H9 (cell line): ENCODE data around the gene RHBDL2. TPM values are rescaled to one million over a fixed set of nuclear protein-coding genes. Genes with fewer than 3 reads are reported as not detected.

ENCODE experiments used
- DNase-seq: peaks from one replicate; pipeline ENCODE4 v3.0.0-alpha.2; 2017
- H2AFZ ChIP-seq: one replicate; pipeline ENCODE4 v1.6.1; 2013; ENCODE audit warnings: mild to moderate bottlenecking, low read length, control low read depth, moderate library complexity
- H2AK5ac ChIP-seq: 2 replicates; pipeline ENCODE4 v1.6.1; 2013; ENCODE audit warnings: low read length, control low read depth, mixed read lengths; ENCODE audit not compliant: insufficient read length
- H2BK120ac ChIP-seq: one replicate; pipeline ENCODE4 v1.6.1; 2013; ENCODE audit warnings: low read depth, mild to moderate bottlenecking, low read length, control low read depth, inconsistent platforms; ENCODE audit not compliant: poor library complexity, severe bottlenecking
- H2BK12ac ChIP-seq: 2 replicates; pipeline ENCODE4 v1.6.1; 2013; ENCODE audit warnings: low read length, control low read depth, mixed read lengths, low read depth; ENCODE audit not compliant: insufficient read length
- H2BK15ac ChIP-seq: 2 replicates; pipeline ENCODE4 v1.6.1; 2013; ENCODE audit warnings: low read depth, low read length, control low read depth
- H2BK20ac ChIP-seq: one replicate; pipeline ENCODE4 v1.6.1; 2013; ENCODE audit warnings: low read depth, mild to moderate bottlenecking, low read length, control low read depth, inconsistent platforms; ENCODE audit not compliant: poor library complexity, severe bottlenecking
- H2BK5ac ChIP-seq: 2 replicates; pipeline ENCODE4 v1.6.1; 2013; ENCODE audit warnings: low read length, control low read depth, mixed read lengths; ENCODE audit not compliant: insufficient read length
- H3K14ac ChIP-seq: 2 replicates; pipeline ENCODE4 v1.6.1; 2013; ENCODE audit warnings: low read length, control low read depth; ENCODE audit not compliant: insufficient read depth
- H3K18ac ChIP-seq: 2 replicates; pipeline ENCODE4 v1.6.1; 2013; ENCODE audit warnings: low read depth, mild to moderate bottlenecking, mixed read lengths, low read length, control low read depth; ENCODE audit not compliant: insufficient read length
- H3K23ac ChIP-seq: 2 replicates; pipeline ENCODE4 v1.6.1; 2013; ENCODE audit warnings: low read length, control low read depth, mixed read lengths, low read depth; ENCODE audit not compliant: insufficient read length
- H3K23me2 ChIP-seq: 2 replicates; pipeline ENCODE4 v1.6.1; 2013; ENCODE audit warnings: low read depth, mild to moderate bottlenecking, mixed read lengths, low read length, control low read depth; ENCODE audit not compliant: insufficient read length, poor library complexity, severe bottlenecking
- H3K27ac ChIP-seq: 2 replicates; pipeline ENCODE4 v1.5.1; 2013; ENCODE audit warnings: low read length, control low read depth, mixed read lengths, low read depth; ENCODE audit not compliant: insufficient read length
- H3K27me3 ChIP-seq: 2 replicates; pipeline ENCODE4 v1.6.1; 2013; ENCODE audit warnings: low read length, control low read depth, inconsistent platforms; ENCODE audit not compliant: insufficient read depth
- H3K4ac ChIP-seq: 2 replicates; pipeline ENCODE4 v1.6.1; 2013; ENCODE audit warnings: low read depth, mild to moderate bottlenecking, control low read depth, inconsistent platforms, low read length, moderate library complexity
- H3K4me1 ChIP-seq: 2 replicates; pipeline ENCODE4 v1.6.1; 2013; ENCODE audit warnings: low read length, control low read depth, inconsistent platforms; ENCODE audit not compliant: insufficient read depth
- H3K4me2 ChIP-seq: 2 replicates; pipeline ENCODE4 v1.6.1; 2013; ENCODE audit warnings: low read length, control low read depth, mixed read lengths; ENCODE audit not compliant: insufficient read length, insufficient read depth
- H3K56ac ChIP-seq: 2 replicates; pipeline ENCODE4 v1.6.1; 2013; ENCODE audit warnings: low read depth, mild to moderate bottlenecking, mixed read lengths, low read length, control low read depth; ENCODE audit not compliant: insufficient read length
- H3K79me1 ChIP-seq: 2 replicates; pipeline ENCODE4 v1.6.1; 2013; ENCODE audit warnings: low read depth, mild to moderate bottlenecking, moderate library complexity, low read length, control low read depth, inconsistent platforms; ENCODE audit not compliant: insufficient read depth, poor library complexity, severe bottlenecking
- H3K79me2 ChIP-seq: 2 replicates; pipeline ENCODE4 v1.6.1; 2013; ENCODE audit warnings: low read length, control low read depth, inconsistent platforms; ENCODE audit not compliant: insufficient read depth
- H3K9ac ChIP-seq: 2 replicates; pipeline ENCODE4 v1.6.1; 2013; ENCODE audit warnings: low read length, control low read depth, mixed read lengths; ENCODE audit not compliant: insufficient read length; ENCODE audit errors: extremely low read depth
- H3K9me3 ChIP-seq: one replicate; pipeline ENCODE4 v1.6.1; 2013; ENCODE audit warnings: low read depth, low read length, inconsistent platforms; ENCODE audit not compliant: control insufficient read depth
- H3T11ph ChIP-seq: one replicate; pipeline ENCODE4 v1.6.1; 2013; ENCODE audit warnings: mild to moderate bottlenecking, low read length, control low read depth, inconsistent platforms
- H4K20me1 ChIP-seq: one replicate; pipeline ENCODE4 v1.6.1; 2013; ENCODE audit not compliant: control insufficient read depth, insufficient read length, insufficient read depth
- H4K5ac ChIP-seq: 2 replicates; pipeline ENCODE4 v1.6.1; 2013; ENCODE audit warnings: low read depth, mild to moderate bottlenecking, mixed read lengths, low read length, control low read depth; ENCODE audit not compliant: insufficient read length
- H4K8ac ChIP-seq: replicated peaks from 2 replicates; pipeline ENCODE4 v1.6.1; 2013; ENCODE audit warnings: low read length, control low read depth, mixed read lengths, low read depth; ENCODE audit not compliant: insufficient read length
- H4K91ac ChIP-seq: 2 replicates; pipeline ENCODE4 v1.6.1; 2013; ENCODE audit warnings: low read depth, mild to moderate bottlenecking, moderate library complexity, mixed read lengths, low read length, control low read depth; ENCODE audit not compliant: insufficient read length
- H3K27ac Mint-ChIP-seq, 3 experiments: 2 replicates in 2 of 3; 3 replicates in 1 of 3; pipeline ENCODE4 v1.8.0; 2020 to 2021; ENCODE audit warnings: mixed read lengths in 3 of 3, mild to moderate bottlenecking in 1 of 3, moderate library complexity in 1 of 3
- H3K27me3 Mint-ChIP-seq: 2 replicates; pipeline ENCODE4 v1.8.0; 2021; ENCODE audit warnings: low read depth, mild to moderate bottlenecking, moderate library complexity, mixed read lengths
- H3K36me3 Mint-ChIP-seq, 3 experiments: 2 replicates in 2 of 3; 3 replicates in 1 of 3; pipeline ENCODE4 v1.8.0; 2020 to 2021; ENCODE audit warnings: low read depth in 3 of 3, mixed read lengths in 3 of 3; ENCODE audit not compliant: insufficient read depth in 1 of 3
- H3K4me1 Mint-ChIP-seq, 2 experiments: 2 replicates each; pipeline ENCODE4 v1.8.0; 2020; ENCODE audit warnings: mixed read lengths in 2 of 2
- H3K4me3 Mint-ChIP-seq, 2 experiments: 2 replicates in 1 of 2; 3 replicates in 1 of 2; pipeline ENCODE4 v1.8.0; 2020 to 2021; ENCODE audit warnings: mild to moderate bottlenecking in 2 of 2, mixed read lengths in 2 of 2, moderate library complexity in 1 of 2
- H3K9me3 Mint-ChIP-seq, 2 experiments: 2 replicates in 1 of 2; 3 replicates in 1 of 2; pipeline ENCODE4 v1.8.0; 2020; ENCODE audit warnings: mild to moderate bottlenecking in 2 of 2, mixed read lengths in 2 of 2, moderate library complexity in 1 of 2
- WGBS: extraction: QIAGEN DNeasy Blood & Tissue Kit; methylation state at CpG from one replicate; pipeline ENCODE4 v1.1.7; 2013; ENCODE audit warnings: missing lambda C conversion rate, low lambda C conversion rate, mixed read lengths; ENCODE audit not compliant: insufficient read length; ENCODE audit errors: extremely low coverage; 5-methylcytosine and 5-hydroxymethylcytosine counted together
- total RNA-seq: library from RNA; stranded (reverse); gene quantifications from 2 replicates; pipeline ENCODE4 v1.2.1, GENCODE V29; 2021
- TF ChIP-seq, protein P1 (sequence below): fragments of 200-600 bp; sonication (generic); conservative IDR thresholded peaks from 3 replicates; pipeline ENCODE4 v1.8.0; 2021; ENCODE audit warnings: antibody characterized with exemption, mild to moderate bottlenecking

The RHBDL2 gene
- total RNA-seq, 1 experiment from 2014 or later = not detected

GRCh38 chr1:38962560-38962959 is 20.9 kb upstream of the RHBDL2 start:
- H4K8ac ChIP-seq = no peak overlapping the region
- H3K4ac ChIP-seq = no peak overlapping the region
- H3T11ph ChIP-seq = no peak overlapping the region
- WGBS = no CpG with 5 or more reads among the region's 7 CpGs
- no peak overlapping the region for H3K18ac ChIP-seq
- H3K14ac ChIP-seq = no peak overlapping the region
- H4K5ac ChIP-seq = no peak overlapping the region
- H3K79me2 ChIP-seq = no peaks in the 10 kb centered on the region
- TF ChIP-seq, protein P1, sequence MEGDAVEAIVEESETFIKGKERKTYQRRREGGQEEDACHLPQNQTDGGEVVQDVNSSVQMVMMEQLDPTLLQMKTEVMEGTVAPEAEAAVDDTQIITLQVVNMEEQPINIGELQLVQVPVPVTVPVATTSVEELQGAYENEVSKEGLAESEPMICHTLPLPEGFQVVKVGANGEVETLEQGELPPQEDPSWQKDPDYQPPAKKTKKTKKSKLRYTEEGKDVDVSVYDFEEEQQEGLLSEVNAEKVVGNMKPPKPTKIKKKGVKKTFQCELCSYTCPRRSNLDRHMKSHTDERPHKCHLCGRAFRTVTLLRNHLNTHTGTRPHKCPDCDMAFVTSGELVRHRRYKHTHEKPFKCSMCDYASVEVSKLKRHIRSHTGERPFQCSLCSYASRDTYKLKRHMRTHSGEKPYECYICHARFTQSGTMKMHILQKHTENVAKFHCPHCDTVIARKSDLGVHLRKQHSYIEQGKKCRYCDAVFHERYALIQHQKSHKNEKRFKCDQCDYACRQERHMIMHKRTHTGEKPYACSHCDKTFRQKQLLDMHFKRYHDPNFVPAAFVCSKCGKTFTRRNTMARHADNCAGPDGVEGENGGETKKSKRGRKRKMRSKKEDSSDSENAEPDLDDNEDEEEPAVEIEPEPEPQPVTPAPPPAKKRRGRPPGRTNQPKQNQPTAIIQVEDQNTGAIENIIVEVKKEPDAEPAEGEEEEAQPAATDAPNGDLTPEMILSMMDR = no peak
- no peak overlapping the region for H2AFZ ChIP-seq
- no peak overlapping the region for H3K23ac ChIP-seq
- Mint-ChIP-seq H3K27ac (peak overlapping the region in 2 of 3 experiments; percentile 3 to 23; a peak in 1 of 7 replicates), H3K4me1 (peaks cover 12 to 13% of the 10 kb centered on the region in 2 experiments), H3K36me3 (no peaks in the 10 kb centered on the region), H3K27me3 (no peaks in the 10 kb centered on the region), H3K9me3 (no peaks in the 10 kb centered on the region), H3K4me3 (no peak overlapping the region)
- no peak overlapping the region for H2BK20ac ChIP-seq
- no peak overlapping the region for H3K9ac ChIP-seq
- no peaks in the 10 kb centered on the region for H3K27me3 ChIP-seq
- H3K9me3 ChIP-seq = no peaks in the 10 kb centered on the region
- no peaks in the 10 kb centered on the region; the same call in 1 of the 2 replicates for H3K4me1 ChIP-seq
- H2BK5ac ChIP-seq = no peak overlapping the region
- no peak overlapping the region for H4K91ac ChIP-seq
- H2AK5ac ChIP-seq = no peak overlapping the region
- no peaks in the 10 kb centered on the region for H3K23me2 ChIP-seq
- H3K56ac ChIP-seq = no peak overlapping the region
- no peak for DNase-seq
- no peak overlapping the region for H3K27ac ChIP-seq
- H3K4me2 ChIP-seq = no peak overlapping the region
- no peaks in the 10 kb centered on the region for H3K79me1 ChIP-seq
- no peak overlapping the region for H2BK12ac ChIP-seq
- no peak overlapping the region for H2BK120ac ChIP-seq
- no peaks in the 10 kb centered on the region for H4K20me1 ChIP-seq
- H2BK15ac ChIP-seq = no peak overlapping the region
